GM18507 (cell line): Measurements from ENCODE around the gene TLK1.

Experiments used
- DNase-seq: peaks from one replicate; pipeline ENCODE4 v3.0.0; 2011; ENCODE audit warnings: low read depth; ENCODE audit not compliant: insufficient read length; ENCODE audit errors: extremely low spot score
- FAIRE-seq: peaks from 2 replicates; lab custom pipeline; 2011; peaks lifted over from hg19 to GRCh38; lab: Jason Lieb, UNC

Gene TLK1

GRCh38 chr2:171160119-171160955 lies at the start of gene TLK1:
TLK1 (minus strand) TSS chr2:171160893; CDS start chr2:171160428, 465 bp downstream.
- DNase-seq (peak; percentile 37), FAIRE-seq (peak; percentile 26)

DNA sequence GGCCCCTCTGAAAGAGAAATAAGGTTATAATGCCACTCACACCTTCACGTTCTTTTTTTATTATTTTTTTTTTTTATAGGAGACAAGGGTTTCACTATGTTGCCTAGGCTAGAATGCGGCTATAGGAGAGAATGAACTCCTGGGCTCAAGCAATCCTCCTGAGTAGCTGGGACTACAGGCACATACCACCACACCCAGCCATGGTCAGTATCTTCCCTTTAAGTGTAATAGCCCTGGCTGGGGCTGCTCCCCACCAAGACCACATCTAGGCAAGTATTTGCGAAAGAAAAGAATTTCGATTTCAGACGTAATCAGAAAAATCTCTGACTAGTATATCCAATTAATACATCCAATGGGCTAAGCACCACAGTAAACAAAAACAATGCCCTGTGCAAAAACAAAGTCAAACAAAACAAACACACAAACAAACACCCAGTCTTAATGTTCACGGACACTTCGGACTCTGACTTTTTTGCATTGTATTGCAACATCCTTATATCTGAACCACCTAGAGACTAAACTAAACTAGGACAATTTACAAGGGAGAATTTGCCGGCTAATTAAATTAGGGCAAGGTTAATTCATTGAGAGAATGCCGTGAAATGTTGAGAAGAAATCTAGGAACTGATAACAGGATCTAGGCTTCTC lies 49.6 kb upstream of the TLK1 start:
- FAIRE-seq (no peak), DNase-seq (no peak)

- FAIRE-seq: no peak
- no peak for DNase-seq
These were observed 48.0 kb upstream of the TLK1 start for GRCh38 chr2:171208657-171209056.

GRCh38 chr2:171206422-171207115 lies 45.9 kb upstream of the TLK1 start:
- DNase-seq (no peak), FAIRE-seq (peak; percentile 31)

DNA sequence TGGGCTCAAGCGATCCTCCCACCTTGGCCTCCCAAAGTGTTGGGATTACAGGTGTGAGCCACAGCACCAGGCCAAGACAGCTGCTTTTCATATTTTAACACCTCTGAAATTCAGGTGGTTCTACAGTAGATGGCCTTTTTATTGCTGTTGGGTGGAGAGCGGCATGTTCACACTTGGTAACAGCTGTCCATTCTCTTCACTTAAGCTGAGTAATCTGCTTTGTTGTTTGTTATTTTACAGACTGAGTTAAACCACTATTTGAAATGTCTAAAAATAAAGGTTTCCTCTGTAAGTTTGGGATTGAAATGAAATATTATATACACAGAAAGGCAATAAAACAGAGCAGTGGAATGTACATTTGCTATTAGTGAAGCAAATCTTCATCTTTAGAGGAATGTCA lies 44.9 kb upstream of the TLK1 start:
- DNase-seq (no peak), FAIRE-seq (no peak)

DNA sequence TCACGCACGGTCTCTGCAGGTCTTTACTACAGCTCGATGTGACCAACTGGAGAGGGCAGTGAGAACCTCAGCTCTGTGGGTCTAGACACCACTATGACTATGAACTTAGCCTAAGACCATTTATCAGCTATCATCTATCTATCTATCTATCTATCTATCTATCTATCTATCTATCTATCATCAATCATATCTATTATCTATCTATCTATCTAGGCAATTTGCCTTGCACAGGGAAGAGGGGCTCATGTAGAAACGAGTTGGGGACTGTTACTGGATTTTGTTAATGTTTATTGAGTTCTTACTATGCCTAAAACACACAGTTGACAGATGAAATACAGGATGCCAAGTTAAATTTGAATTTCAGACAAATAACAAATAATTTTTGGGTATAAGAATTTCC lies 41.1 kb upstream of the TLK1 start:
- DNase-seq (no peak), FAIRE-seq (no peak)

- DNase-seq (no peak), FAIRE-seq (no peak)
These were observed 40.6 kb upstream of the TLK1 start for GRCh38 chr2:171201271-171201670.

- DNase-seq: no peak
- FAIRE-seq: no peak
These were observed 39.8 kb upstream of the TLK1 start for GRCh38 chr2:171200469-171200868.

DNA sequence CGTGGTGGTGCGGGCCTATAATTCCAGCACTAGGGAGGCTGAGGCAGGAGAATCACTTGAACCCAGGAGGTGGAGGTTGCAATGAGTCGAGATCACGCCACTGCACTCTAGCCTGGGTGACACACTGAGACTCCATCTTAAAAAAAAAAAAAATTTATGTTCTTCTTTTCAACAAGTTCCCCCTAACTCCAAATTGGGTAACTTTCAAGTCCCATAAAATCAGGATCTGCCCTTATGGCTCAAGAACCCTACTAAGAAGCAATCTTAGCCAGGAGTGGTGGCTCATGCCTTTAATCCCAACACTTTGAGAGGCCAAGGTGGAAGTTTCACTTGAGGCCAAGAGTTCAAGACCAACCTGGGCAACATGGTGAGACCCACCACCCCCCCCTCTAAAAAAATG lies 30.3 kb upstream of the TLK1 start:
- DNase-seq (no peak), FAIRE-seq (no peak)

GRCh38 chr2:171187819-171188218 lies 27.1 kb upstream of the TLK1 start:
- FAIRE-seq: no peak
- DNase-seq: no peak

DNA sequence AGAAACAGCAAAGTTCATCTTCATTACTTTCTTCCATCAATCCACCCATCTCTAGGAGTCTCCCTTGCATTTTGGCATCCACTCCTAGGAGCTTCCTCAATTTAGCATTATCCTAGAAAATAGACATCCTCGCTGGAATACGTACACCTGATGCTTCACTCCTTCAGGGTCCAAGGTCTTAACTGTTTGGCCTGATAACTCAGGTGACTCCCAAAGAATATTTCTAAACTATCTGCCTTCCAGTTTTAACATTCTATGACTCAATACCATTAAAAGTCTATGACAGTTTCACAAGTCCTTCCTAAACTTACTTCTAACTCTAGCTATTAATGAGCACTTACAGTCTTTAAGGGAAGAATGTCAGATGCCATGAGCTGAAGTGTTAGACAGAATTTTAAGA lies 26.5 kb upstream of the TLK1 start:
- FAIRE-seq: no peak

DNA sequence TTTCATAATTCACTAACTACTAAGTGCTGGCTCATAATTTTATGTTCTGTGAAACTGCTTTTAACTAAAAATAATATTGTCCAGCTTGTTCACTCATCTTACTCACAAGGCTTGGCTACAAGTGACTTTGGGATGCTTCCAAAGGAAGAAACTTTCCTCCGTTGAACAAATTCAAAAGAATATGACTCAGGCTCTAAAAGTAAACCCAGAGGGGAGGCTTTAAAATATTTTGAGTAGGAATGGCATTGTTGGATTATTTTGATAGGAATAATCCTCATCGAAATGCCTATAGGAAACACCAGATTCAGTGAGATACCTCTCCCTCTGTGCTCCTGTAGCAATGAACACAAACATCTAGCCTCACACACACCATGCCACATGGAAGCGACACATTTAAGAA lies 25.2 kb upstream of the TLK1 start:
- DNase-seq (no peak), FAIRE-seq (no peak)

More for the DNA sequence above, 26.5 kb upstream of the TLK1 start:
- DNase-seq: no peak

DNA sequence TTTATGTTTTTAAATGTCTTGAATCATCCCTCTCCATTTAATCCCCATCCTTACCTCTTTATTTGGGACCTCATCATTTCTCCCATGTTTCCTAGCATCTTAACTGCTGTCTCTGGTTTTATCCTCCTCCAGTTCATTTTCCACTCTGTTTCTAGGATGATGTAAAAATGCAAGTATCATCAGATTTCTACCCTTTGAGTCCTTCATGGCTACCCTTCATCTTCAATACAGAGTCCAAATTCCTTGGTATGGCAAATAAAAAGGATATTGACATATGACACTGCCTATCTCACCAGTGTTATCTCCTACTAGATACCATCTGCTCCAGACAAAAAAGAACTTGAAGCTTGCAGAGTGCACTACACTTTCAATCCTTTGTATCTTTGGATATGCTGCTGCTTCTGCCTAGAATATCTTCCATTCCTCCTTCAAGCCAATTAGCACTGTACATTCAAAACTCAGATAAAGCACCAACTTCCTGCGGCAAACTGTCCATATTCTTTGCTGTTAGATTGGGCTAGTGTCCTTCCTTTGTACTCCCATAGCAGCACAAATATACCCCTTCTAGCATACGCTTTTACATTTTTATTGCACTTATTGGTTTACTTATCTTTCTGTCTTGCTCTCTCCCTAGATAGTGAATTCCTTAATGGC lies 24.6 kb upstream of the TLK1 start:
- FAIRE-seq (no peak), DNase-seq (no peak)

- FAIRE-seq (peak; percentile 57), DNase-seq (no peak)
These were observed 20.7 kb upstream of the TLK1 start for GRCh38 chr2:171181064-171182049.

GRCh38 chr2:171180229-171180930 lies 19.7 kb upstream of the TLK1 start:
- FAIRE-seq: peak; percentile 29

DNA sequence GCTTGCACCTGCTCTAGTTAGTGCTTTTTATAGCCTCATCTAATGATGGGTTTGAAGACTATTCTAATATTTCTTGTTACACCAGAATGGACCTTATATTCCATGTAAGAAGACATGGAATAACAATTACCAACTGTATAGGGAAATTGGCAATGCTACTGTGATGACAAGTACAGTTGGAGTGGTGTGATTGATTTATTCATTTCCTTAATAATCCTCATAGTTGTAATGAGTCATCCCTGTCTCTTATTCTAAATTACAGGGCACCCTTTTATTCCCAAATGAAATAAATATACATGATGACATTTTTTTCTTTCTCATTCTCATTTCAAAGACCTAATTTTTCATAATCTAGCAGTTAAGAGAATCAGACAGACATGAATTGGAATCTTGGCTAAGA lies 18.3 kb upstream of the TLK1 start:
- FAIRE-seq: no peak
- DNase-seq: no peak

More at GRCh38 chr2:171180229-171180930, 19.7 kb upstream of the TLK1 start:
- no peak for DNase-seq

- DNase-seq: no peak
- no peak for FAIRE-seq
These were observed 15.8 kb upstream of the TLK1 start for GRCh38 chr2:171176516-171176915.

GRCh38 chr2:171174075-171174474 lies 13.4 kb upstream of the TLK1 start:
- FAIRE-seq (peak; percentile 15), DNase-seq (no peak)
